ENCODE results near the gene TEKT3.

- TF ChIP-seq CTCF (IDR thresholded peaks at IDR 0.05) (no peak), POLR2A (IDR thresholded peaks at IDR 0.05) (no peak)
Observed at GRCh38 chr17:15291674-15292361, 49.6 kb downstream of the TEKT3 start.

Data from heart left ventricle (tissue), 13 donors.